Activated naive CD4-positive, alpha-beta T cell treated with Interleukin-2 at 50 U/mL for 16 hours (primary cell): ENCODE results near the gene RPL10A.
"Not testable (repeated sequence)": the region's sequence is repeated elsewhere in the genome, so short reads cannot be mapped to it uniquely, and the experiment has no call there.

ENCODE experiments used
- DNase-seq: peaks from one replicate; pipeline ENCODE4 v3.0.0-alpha.2; 2020

Gene RPL10A

GRCh38 chr6:35468181-35468979 is at the start of gene RPL10A:
RPL10A (plus strand) TSS chr6:35468401; CDS start chr6:35468435, 34 bp downstream.
- peak; percentile 95 for DNase-seq

GRCh38 chr6:35419417-35419816 is 48.8 kb upstream of the RPL10A start:
- no peak for DNase-seq

DNA sequence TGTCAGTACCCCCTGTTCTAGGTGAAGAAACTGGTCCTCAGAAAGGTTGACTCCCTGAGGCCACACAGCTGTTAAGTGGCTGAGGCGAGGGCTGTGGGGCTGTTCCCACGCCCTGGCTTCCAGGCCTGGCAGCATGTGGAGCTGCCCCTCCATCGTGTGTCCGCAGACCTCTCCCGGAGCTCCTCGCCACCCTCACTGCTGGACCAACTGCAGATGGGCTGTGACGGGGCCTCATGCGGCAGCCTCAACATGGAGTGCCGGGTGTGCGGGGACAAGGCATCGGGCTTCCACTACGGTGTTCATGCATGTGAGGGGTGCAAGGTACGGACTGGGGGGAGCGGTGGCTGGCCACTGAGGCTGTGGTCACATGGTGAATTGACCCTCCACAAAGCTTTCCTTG is 48.2 kb upstream of the RPL10A start:
- DNase-seq = no peak

- no peak for DNase-seq
Observed at GRCh38 chr6:35425284-35425683, 42.9 kb upstream of the RPL10A start.

- no peak for DNase-seq
Observed at GRCh38 chr6:35426074-35426473, 42.1 kb upstream of the RPL10A start.

- no peak for DNase-seq
Observed at GRCh38 chr6:35427435-35427834, 40.8 kb upstream of the RPL10A start.

GRCh38 chr6:35427851-35428321 is 40.3 kb upstream of the RPL10A start:
- no peak for DNase-seq

DNA sequence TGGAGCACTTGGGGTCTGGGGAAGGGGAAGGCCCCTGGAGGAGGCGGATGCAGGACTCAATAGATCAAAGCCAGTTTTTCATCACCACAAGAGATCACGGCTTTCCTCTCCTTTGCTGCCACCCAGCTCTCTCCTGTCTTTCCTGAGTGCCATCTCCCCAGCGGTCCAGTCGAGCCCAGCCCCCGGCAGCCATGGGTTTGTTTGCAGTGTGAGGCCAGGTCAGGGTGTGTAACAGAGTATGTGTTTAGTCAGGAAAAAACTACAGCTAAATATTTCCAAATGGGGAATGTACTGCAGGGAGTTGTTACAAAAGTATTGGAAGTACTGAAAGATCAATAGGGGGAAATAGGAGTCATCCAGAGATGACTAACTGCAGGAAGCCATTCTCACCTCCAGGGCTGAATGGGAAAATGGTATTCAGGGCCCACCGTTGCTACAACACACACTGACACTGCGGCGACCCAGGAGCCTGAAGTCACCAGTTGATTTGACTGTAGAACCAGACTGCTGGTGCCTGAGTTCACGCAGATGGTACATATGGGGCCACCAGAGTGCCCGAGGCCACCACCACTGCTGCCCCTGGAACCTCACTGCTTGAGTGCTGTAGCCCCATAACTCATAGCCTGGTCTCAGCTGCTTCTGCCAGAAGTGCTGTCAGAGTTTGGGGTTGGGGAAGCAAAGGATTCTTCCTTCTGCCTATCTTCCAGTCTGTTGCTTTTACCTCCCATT is 39.6 kb upstream of the RPL10A start:
- DNase-seq = no peak

- no peak for DNase-seq
Observed at GRCh38 chr6:35429463-35429862, 38.7 kb upstream of the RPL10A start.

GRCh38 chr6:35432291-35432690 is 35.9 kb upstream of the RPL10A start:
- DNase-seq = no peak

DNA sequence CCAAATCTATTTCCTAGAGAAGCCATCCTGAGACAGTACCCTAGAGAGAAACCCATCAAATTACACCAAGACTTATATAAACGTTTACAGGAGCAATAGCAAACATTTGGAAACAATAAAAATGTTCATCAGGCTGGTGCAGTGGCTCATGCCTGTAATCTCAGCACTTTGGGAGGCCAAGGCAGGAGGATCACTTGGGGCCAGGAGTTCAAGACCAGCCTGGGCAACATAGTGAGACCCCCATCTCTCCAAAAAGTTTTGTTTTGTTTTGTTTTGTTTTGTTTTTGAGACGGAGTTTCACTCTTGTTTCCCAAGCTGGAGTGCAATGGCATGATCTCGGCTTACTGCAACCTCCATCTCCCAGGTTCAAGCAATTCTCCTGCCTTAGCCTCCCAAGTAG is 35.5 kb upstream of the RPL10A start:
- not testable (repeated sequence) for DNase-seq

DNA sequence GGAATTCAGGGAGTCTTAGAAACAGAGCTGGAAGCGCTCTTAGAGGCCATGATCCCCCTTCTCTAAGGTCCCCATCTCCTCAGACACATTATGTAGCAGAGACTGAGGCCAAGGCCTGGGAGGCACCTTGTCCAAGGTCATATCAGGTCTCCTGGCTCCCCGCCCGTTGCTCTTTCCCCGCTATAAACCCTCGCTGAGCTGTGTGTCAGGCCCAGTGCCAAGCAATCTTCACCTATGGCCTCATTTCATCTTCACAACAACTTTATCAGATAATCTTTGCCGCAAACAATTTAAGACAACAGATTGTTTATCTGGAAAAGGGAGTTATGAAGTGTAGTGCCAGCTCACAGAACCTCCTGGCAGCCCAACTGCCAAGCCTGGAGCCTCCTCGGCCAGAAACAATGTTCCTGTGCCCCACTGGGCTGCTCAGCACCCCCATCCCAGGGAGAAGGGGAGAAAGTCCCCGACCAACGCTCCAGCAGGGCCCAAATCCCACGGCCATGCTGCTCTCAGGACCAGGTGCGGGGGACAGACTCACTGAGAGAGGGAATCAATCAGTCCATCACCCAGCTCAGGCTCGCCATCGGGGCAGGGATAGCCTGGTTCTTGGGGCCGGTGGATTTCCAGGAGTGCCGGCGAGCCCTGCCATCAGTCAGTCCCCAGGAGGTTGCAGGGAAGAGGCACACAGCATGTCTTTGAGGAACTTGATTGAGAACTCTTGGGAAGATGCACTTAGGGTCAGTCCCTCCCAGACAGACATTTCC is 32.9 kb upstream of the RPL10A start:
- no peak for DNase-seq

GRCh38 chr6:35436071-35436857 is 31.9 kb upstream of the RPL10A start:
- DNase-seq = no peak

GRCh38 chr6:35438378-35439065 is 29.7 kb upstream of the RPL10A start:
- DNase-seq = not testable (repeated sequence)

DNA sequence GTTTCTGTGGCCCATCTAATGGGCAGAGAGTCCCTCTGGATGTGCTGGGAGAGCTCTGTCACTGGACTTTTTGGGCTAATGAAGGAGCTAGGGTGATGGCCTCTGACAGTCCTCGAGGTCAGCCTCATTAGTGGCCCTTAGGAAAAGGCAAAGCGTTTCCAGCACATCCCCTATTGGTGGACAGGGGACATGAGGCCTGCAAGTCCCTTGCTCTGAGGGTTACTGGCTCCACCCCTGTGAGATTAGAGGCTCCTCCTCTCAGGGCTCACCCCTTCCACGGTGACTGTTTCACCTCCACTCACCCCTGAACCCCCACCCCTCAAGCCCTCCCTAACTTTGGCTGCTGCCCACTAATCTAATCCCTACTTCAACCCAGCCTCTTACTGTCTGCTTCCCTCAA is 28.9 kb upstream of the RPL10A start:
- no peak for DNase-seq

DNA sequence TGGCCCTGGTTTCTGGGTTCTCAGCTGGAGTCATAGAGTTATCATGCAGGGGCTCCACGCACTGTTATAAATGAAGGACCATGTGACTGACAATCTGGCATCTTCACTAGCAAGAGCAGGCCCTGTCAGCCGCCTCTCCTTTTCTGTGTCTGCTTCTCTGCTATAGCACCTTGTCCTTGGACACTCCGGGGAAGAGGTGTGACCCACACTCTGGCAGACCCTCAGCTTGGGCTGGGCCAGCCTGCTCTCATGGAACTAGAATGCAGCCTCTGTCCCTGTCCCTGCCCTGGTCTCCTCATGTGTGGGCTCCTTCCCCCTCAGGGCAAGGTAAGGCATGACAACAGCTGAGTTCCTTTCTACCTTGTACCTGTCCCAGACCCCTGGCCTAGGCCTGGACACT is 27.0 kb upstream of the RPL10A start:
- no peak for DNase-seq

DNA sequence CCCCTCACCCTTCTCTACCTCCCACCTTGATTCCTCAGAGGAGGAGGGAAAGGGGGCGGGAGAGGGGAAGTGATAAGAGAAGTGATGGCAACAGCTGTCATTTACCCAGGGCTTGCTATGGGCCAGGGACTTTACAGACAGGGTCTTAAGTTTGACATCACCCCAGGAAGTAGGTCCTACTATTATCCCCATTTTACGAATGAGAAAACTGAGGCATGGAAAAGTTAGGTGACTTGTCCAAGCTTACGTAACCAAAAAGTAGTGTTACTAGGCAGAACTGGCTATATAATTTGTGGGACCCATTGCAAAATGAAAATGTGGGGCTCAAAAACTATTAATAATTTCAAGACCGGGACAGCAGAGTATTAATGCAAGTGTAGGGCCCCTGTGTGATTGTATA is 26.6 kb upstream of the RPL10A start:
- DNase-seq = no peak

DNA sequence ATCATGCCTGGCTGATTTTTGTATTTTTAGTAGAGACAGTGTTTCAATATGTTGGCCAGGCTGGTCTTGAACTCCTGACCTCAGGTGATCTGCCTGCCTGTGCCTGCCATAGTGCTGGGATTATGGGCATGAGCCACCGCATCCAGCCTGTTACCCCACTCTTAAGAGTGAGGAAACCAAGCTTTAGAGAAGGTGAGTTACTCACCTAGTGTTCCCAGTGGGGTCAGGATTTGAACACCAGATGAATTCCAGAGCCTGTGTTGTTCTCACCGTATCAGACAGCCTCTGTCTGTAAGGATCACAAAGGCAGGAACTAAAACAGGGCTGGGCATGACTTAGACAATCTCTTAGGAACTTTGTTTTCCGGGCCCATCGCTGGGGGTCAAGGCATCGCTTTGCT is 25.5 kb upstream of the RPL10A start:
- no peak for DNase-seq

GRCh38 chr6:35443341-35444030 is 24.7 kb upstream of the RPL10A start:
- DNase-seq = no peak

DNA sequence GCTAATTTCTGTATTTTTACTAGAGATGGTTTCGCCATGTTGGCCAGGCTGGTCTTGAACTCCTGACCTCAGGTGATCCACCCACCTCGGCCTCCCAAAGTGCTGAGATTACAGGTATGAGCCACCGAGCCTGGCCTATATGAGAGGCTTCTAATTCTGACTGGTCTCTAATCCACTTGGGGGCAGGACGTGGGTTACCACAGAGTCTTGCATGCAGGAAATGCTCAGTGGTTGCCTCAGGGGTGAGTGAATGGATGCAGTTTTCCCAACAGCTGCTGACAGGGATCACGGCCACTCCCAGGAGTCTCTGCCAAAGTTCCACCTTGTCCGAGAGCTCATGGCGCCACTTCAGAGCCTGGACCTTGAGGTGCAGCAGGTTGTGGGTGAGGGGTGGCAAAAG is 22.5 kb upstream of the RPL10A start:
- no peak for DNase-seq

DNA sequence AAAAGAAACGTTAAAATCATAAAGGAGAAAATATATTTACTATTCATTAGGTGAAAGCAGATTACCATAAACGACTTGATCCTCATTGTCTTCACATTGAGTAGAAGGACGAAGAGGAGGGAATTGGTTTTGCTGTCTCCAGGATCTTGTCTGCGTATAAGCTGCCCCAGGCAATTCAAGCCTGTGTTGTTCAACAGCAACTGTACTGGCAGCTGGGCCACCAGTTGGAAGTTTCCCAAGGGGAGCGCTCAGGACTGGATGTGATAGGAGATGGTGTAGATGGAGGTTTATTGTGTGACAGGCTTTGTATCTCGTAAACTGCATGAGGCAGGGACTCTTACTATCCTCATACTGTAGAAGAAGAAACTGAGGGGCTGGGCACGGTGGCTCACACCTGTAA is 20.0 kb upstream of the RPL10A start:
- no peak for DNase-seq
